ENCODE results near the gene SEPTIN8.
A peak's percentile ranks its signal among the peaks of the same experiment; 100 is the strongest.

SEPTIN8 gene

GRCh38 chr5:132782101-132782500 lies 5.1 kb upstream of the SEPTIN8 start:
- DNase-seq, result peak; percentile 67 to 81 (median 75)

DNA sequence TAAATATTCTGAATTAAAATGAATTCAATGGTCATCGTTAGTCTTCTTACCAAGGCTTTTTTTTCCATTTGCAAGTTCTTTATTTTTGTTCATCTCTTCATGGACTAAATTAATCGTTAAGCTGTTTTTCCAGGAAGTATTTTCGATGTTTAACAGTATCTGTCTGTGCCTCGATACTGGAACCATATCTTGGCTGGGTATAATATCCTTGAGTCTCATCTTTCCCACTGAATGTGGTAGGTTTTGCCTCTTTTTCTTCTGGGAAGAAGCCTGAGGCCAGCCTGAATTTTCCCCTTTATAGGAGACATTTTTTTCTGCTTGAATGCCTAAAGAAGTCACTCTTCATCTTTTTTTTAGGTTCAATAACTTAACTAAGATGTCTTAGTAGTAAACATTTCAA lies 4.0 kb upstream of the SEPTIN8 start:
- DNase-seq, result no peak

- DNase-seq, result no peak
Measured at GRCh38 chr5:132780577-132780976, 3.5 kb upstream of the SEPTIN8 start.

GRCh38 chr5:132779961-132780360 lies 2.9 kb upstream of the SEPTIN8 start:
- no peak for DNase-seq

DNA sequence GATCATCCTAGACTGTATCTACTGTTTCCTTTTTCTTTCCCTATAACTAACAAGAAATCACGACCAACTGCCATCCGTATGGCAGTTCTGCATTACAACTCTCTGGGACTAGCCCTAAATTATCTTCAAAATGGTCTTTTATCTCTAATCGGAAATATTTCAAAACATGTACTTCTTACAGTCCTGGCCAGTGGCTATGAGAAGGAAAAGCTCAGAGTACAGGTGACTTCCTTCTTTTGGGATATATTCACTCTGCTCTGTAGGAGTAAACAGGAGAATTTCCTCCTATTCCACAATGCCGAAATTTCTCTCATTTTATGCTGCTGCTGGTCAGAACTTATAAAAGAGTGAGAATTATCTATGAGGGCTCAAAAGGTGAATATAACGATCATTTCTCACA lies 1.8 kb upstream of the SEPTIN8 start:
- DNase-seq, result no peak

DNA sequence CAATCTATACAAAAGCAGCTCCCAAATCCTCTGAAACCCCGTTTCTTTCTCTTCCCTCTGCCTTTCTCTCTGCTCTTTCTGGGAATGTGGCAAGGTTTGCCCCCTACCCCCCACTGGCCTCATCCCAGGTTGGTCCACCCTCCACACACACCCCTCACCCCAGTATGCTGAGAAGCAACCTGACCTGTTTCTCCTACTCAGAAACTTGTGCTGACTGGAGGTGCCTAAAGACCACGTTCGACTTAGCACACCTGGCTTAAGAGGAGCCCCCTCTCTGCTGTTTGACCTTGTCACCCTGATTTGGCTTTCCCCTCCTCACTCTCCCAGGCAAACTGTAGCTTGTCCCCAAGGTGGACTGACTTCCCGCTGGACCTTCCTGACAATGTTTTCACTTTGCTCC lies 1.1 kb upstream of the SEPTIN8 start:
- no peak for DNase-seq

GRCh38 chr5:132776938-132777208 lies 166 bp downstream of the SEPTIN8 start:
- no peak for DNase-seq

GRCh38 chr5:132776131-132776937 lies 705 bp downstream of the SEPTIN8 start:
- no peak for DNase-seq

GRCh38 chr5:132775476-132775961 lies 1.5 kb downstream of the SEPTIN8 start:
- DNase-seq, result no peak

GRCh38 chr5:132774896-132775295 lies 2.1 kb downstream of the SEPTIN8 start:
- no peak for DNase-seq

- no peak for DNase-seq
Measured at GRCh38 chr5:132774406-132774805, 2.6 kb downstream of the SEPTIN8 start.

- no peak for DNase-seq
Measured at GRCh38 chr5:132773601-132774355, 3.3 kb downstream of the SEPTIN8 start.

GRCh38 chr5:132773114-132773513 lies 3.9 kb downstream of the SEPTIN8 start:
- DNase-seq, result no peak

DNA sequence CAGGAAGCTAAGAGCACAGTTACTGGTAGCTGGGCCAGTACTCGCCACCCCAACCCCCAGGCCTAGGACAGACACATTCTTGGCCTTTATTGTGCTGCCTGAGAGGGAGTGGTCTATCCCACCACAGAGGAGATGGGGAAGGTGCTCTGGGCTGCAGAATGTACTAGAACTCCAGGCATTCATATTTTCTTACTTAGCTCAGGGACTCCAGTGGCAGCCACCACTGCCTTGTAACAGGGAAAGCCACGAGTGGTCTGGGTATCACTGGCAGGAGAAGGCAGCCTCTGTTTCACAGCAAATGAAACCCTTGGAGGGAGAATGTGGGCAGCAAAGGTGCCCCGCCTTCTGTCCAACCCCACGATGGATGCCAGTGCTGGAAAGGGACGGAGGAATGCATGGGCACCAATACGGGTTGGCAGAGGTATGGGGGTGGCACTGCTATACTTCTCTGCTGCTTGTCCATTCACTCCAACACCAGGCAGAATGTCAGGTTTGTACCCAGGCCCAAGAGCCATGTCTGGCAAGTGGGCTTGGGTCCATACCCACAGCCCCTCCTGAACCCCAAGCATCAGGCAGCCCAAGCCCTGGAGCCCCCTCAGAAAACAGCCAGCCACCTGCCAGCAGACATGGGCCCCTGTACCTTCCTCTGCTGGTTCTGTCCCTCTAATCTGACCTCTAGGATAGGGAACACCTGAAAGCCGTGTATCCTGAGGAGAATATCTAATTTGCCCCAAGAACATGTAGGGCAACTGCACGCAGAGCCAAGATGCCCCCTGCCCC lies 4.6 kb downstream of the SEPTIN8 start:
- no peak for DNase-seq

DNA sequence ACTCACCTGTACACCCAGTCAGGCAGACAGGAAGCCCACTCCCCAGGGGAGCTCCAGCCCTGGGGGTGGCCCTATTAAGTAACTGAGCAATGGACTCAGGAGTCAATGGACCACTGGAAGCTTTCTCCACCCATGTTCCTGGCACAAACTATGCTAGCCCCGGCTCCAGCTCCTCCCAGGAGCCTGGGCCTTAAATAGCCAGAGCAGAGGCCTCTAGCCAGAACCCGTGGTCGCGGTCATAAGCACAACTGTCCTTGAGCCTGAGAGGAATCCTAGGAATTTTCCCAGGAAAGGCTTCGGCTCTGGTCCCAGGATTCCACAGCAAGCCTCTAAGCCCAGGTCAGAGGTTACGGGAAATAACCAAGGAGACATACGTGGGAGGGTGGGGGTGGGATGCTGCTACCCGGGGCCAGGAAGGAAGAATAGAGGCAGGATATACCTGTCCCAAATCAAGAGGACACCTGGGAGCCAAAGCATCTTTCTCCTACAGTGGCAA lies 5.5 kb downstream of the SEPTIN8 start:
- DNase-seq, result no peak

DNA sequence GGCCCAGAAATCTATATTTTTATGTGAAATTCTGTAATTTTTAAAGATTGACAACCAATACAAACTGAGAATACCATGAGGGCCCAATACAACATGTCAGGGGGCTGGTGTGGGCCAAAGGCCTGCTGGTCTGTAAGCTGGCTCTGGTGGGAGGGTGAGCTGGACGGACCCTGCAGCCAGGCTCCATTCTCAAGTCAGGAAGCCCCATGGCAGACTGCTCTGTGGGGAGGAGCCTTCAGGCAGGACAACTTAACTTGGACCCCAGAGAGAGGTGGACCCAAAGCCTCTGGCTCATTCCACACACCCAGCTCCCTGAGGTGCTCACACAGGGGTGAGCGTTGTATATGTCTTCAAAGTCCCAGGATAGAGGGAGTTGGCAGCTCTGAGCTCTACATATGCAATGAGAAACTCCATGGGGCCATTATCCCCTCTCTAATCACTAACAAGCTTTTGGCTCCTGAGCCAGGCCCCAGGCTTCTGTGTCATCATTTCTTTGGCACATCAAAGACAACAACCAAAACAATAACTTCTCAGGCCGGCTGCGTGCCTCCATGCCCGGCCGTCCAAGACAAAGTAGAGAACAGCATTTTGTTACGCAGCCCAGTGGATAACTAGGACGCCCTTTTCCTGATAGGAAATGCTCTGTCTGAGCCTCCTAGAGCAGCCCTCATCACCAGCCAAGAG lies 6.4 kb downstream of the SEPTIN8 start:
- no peak for DNase-seq

DNA sequence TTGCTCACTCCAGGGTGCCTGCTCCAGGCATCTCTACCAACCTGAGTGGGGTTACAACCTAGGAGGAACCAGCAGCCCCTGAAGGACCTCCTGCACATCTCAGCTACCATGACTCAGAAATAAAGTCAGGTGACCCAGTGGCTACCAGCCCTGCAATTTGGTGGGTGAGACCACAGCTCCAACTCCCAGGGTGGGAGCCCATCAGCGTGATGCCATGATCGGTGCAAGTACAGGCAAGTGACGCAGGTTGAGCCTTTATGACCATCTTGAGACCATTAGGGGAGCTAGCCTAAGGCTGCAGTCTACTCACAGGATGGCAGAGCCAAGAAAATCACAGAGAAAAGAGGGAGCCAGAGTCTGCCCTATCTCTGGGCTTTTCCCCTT lies 8.6 kb downstream of the SEPTIN8 start:
- no peak for DNase-seq

DNA sequence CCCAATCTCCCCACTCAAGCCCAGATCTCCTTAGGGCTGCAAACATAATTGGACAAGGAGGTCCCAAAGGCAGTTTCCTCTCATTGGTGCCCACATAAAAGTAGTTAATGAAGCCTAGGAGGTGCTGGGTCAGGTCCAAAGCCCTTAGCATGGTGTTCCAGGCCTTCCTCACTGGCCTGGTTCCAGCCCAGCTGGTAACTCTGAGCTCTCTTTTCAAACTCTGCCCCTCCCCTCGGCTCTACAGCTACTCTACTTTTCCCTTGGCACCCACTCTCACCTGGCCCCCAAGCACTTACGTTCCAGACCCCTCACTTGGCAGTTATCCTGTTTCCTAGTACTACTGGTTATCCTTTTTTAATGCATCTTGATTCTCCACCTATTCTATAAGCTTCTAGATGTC lies 9.9 kb downstream of the SEPTIN8 start:
- DNase-seq, result no peak

GRCh38 chr5:132766806-132767055 lies 10.3 kb downstream of the SEPTIN8 start:
- DNase-seq, result no peak

- no peak for DNase-seq
Measured at GRCh38 chr5:132766020-132766805, 10.8 kb downstream of the SEPTIN8 start.

- DNase-seq, result no peak
Measured at GRCh38 chr5:132765311-132766019, 11.6 kb downstream of the SEPTIN8 start.
